Measurements from ENCODE around the gene MICAL3. TPM values are rescaled to one million over a fixed set of nuclear protein-coding genes. Genes with fewer than 3 reads are reported as not detected.

The MICAL3 gene
- total and polyA plus RNA-seq, 9 of the 15 experiments (the other 6 are each of a cell fraction or from before 2014, with no cell fraction given), result 0.53 to 32.1 (median 12.3) TPM

DNA sequence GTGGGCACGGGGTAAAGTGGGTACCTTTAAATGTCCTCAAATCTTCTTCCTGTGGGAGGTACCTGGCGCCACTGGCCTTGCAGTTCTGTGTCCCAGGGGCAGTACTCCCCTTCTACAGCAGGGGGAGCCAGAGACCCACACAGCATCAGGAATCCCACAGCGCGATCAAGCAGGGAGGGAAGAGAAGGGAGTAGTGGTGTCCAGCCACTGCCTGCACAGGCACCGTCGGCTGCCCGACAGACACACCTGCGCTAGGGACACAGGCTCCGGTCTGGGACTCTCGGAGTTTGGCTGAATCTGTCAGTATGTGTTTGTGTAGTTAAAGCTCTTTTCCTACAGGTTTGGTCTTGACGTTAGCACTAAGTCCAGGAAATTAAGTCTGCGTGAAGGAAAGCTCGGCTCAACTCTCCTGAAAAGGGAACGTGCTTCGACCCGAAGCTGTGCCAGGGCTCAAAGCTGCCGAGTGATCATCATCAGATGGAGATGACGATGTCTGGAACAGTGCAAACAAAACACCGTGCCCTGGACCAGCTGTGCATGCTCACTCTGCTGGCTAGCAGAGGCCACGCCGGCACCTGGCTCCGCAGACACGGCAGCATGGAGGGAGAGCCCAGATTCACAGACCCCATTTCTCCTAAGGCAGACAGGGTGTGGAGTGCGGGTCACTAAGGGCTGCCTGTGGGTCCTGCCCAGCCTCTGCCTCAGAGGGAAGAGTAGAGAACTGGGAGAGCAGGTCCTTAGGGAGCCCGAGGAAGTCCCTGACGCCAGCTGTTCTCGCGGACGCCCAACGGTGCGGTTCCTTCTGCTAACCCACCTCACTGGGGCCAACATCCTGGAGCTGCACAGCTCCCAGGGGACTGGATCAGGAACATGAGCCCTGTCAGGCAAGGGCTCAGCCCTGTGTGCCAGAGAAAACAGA is 194.1 kb downstream of the MICAL3 start (continued):
- TF ChIP-seq, protein P1, sequence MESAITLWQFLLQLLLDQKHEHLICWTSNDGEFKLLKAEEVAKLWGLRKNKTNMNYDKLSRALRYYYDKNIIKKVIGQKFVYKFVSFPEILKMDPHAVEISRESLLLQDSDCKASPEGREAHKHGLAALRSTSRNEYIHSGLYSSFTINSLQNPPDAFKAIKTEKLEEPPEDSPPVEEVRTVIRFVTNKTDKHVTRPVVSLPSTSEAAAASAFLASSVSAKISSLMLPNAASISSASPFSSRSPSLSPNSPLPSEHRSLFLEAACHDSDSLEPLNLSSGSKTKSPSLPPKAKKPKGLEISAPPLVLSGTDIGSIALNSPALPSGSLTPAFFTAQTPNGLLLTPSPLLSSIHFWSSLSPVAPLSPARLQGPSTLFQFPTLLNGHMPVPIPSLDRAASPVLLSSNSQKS (CRISPR knock-in tag; IDR thresholded peaks at IDR 0.05), result no peak
- TF ChIP-seq PHF20 (IDR thresholded peaks at IDR 0.05; ENCODE audit: partially characterized antibody) (no peak), RBFOX2 (IDR thresholded peaks at IDR 0.05; ENCODE audit: low read depth, low read length) (no peak), ZBTB40 (IDR thresholded peaks at IDR 0.05) (no peak), ZBTB40 (CRISPR knock-in tag; IDR thresholded peaks at IDR 0.05) (no peak), HMBOX1 (IDR thresholded peaks at IDR 0.05) (no peak), HOXB6 (CRISPR knock-in tag; IDR thresholded peaks at IDR 0.05; ENCODE audit: borderline replicate concordance) (no peak), GATA2 (CRISPR knock-in tag; IDR thresholded peaks at IDR 0.05) (no peak), ZNF140 (CRISPR knock-in tag; IDR thresholded peaks at IDR 0.05) (no peak), POLR3A (IDR thresholded peaks at IDR 0.05; ENCODE audit: borderline replicate concordance, extremely low read depth, insufficient read depth, insufficient read length) (no peak), ZNF584 (CRISPR knock-in tag; IDR thresholded peaks at IDR 0.05; ENCODE audit: low read depth) (no peak), ARHGAP35 (IDR thresholded peaks at IDR 0.05; ENCODE audit: partially characterized antibody) (no peak), GTF2F1 (IDR thresholded peaks at IDR 0.05; ENCODE audit: low read depth, low read length) (no peak)
- TF ChIP-seq, protein P2, sequence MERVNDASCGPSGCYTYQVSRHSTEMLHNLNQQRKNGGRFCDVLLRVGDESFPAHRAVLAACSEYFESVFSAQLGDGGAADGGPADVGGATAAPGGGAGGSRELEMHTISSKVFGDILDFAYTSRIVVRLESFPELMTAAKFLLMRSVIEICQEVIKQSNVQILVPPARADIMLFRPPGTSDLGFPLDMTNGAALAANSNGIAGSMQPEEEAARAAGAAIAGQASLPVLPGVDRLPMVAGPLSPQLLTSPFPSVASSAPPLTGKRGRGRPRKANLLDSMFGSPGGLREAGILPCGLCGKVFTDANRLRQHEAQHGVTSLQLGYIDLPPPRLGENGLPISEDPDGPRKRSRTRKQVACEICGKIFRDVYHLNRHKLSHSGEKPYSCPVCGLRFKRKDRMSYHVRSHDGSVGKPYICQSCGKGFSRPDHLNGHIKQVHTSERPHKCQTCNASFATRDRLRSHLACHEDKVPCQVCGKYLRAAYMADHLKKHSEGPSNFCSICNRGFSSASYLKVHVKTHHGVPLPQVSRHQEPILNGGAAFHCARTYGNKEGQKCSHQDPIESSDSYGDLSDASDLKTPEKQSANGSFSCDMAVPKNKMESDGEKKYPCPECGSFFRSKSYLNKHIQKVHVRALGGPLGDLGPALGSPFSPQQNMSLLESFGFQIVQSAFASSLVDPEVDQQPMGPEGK (CRISPR knock-in tag; IDR thresholded peaks at IDR 0.05; ENCODE audit: borderline replicate concordance), result no peak

Measured in K562 (cell line).